Measurements from ENCODE around the gene PTPRN2. TPM values are rescaled to one million over a fixed set of nuclear protein-coding genes. Genes with fewer than 3 reads are reported as not detected.

The PTPRN2 gene
- total RNA-seq, 1 experiment from 2014 or later = 2.1 TPM

- Histone ChIP-seq H3K4me3 (replicated peaks in 1 of 2; ENCODE audit: low read depth in 1 of 2, low read length in 2 of 2) (no peak overlapping the region), H3K27me3 (ENCODE audit: insufficient read depth, low read length) (peaks cover 44% of the 10 kb centered on the region)
Observed at GRCh38 chr7:157700231-157701005, 887.2 kb downstream of the PTPRN2 start.

More at GRCh38 chr7:157700231-157701005, 887.2 kb downstream of the PTPRN2 start:
- CTCF ChIA-PET = no interaction called here
- no peaks in the 10 kb centered on the region for H3K79me2 ChIP-seq (ENCODE audit: insufficient read depth, low read length)
- DNase-seq (ENCODE audit: low read depth, low spot score) = no peak
- TF ChIP-seq, protein P1, sequence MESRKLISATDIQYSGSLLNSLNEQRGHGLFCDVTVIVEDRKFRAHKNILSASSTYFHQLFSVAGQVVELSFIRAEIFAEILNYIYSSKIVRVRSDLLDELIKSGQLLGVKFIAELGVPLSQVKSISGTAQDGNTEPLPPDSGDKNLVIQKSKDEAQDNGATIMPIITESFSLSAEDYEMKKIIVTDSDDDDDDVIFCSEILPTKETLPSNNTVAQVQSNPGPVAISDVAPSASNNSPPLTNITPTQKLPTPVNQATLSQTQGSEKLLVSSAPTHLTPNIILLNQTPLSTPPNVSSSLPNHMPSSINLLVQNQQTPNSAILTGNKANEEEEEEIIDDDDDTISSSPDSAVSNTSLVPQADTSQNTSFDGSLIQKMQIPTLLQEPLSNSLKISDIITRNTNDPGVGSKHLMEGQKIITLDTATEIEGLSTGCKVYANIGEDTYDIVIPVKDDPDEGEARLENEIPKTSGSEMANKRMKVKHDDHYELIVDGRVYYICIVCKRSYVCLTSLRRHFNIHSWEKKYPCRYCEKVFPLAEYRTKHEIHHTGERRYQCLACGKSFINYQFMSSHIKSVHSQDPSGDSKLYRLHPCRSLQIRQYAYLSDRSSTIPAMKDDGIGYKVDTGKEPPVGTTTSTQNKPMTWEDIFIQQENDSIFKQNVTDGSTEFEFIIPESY (IDR thresholded peaks at IDR 0.05; ENCODE audit: extremely low read depth, insufficient replicate concordance, low read length) = no peak
- TF ChIP-seq EZH2 (IDR thresholded peaks at IDR 0.05) (no peak), EZH2phosphoT487 (IDR thresholded peaks at IDR 0.05; ENCODE audit: borderline replicate concordance) (no peak), SIN3A (IDR thresholded peaks at IDR 0.05; ENCODE audit: low read depth) (no peak), POLR2A (IDR thresholded peaks at IDR 0.05; ENCODE audit: borderline replicate concordance, extremely low read depth, insufficient read depth, insufficient read length) (no peak), CEBPB (IDR thresholded peaks at IDR 0.05; ENCODE audit: low read depth) (no peak), ATF3 (IDR thresholded peaks at IDR 0.05) (no peak), ZFX (IDR thresholded peaks at IDR 0.05) (no peak), POLR2AphosphoS5 (IDR thresholded peaks at IDR 0.05; ENCODE audit: low read depth, low read length) (no peak), JUND (IDR thresholded peaks at IDR 0.05) (no peak)
- TF ChIP-seq, protein P2, sequence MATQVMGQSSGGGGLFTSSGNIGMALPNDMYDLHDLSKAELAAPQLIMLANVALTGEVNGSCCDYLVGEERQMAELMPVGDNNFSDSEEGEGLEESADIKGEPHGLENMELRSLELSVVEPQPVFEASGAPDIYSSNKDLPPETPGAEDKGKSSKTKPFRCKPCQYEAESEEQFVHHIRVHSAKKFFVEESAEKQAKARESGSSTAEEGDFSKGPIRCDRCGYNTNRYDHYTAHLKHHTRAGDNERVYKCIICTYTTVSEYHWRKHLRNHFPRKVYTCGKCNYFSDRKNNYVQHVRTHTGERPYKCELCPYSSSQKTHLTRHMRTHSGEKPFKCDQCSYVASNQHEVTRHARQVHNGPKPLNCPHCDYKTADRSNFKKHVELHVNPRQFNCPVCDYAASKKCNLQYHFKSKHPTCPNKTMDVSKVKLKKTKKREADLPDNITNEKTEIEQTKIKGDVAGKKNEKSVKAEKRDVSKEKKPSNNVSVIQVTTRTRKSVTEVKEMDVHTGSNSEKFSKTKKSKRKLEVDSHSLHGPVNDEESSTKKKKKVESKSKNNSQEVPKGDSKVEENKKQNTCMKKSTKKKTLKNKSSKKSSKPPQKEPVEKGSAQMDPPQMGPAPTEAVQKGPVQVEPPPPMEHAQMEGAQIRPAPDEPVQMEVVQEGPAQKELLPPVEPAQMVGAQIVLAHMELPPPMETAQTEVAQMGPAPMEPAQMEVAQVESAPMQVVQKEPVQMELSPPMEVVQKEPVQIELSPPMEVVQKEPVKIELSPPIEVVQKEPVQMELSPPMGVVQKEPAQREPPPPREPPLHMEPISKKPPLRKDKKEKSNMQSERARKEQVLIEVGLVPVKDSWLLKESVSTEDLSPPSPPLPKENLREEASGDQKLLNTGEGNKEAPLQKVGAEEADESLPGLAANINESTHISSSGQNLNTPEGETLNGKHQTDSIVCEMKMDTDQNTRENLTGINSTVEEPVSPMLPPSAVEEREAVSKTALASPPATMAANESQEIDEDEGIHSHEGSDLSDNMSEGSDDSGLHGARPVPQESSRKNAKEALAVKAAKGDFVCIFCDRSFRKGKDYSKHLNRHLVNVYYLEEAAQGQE (IDR thresholded peaks at IDR 0.05; ENCODE audit: low read depth) = no peak
- POLR2A ChIA-PET = no interaction called here
- no peaks in the 10 kb centered on the region for H4K20me1 ChIP-seq (ENCODE audit: insufficient read depth)
- intact Hi-C loops (cut with micrococcal nuclease) = no loop called here
- H3K36me3 ChIP-seq (ENCODE audit: control insufficient read depth in 1 of 2, insufficient read depth in 2 of 2, low read length in 2 of 2) = no peaks in the 10 kb centered on the region
- no peaks in the 10 kb centered on the region for H3K4me1 ChIP-seq (ENCODE audit: control insufficient read depth in 1 of 2, insufficient read depth in 2 of 2, low read length in 2 of 2)
- H3K9me3 ChIP-seq (ENCODE audit: control insufficient read depth in 1 of 2, insufficient read depth in 1 of 2, low read depth in 1 of 2, low read length in 2 of 2) = no peaks in the 10 kb centered on the region
- ATAC-seq = no peak
- RAD21 ChIA-PET (ENCODE audit: low non-redundant PET in 1 of 2, low total read pairs in 2 of 2, uncharacterized antibody in 2 of 2, unreplicated experiment in 2 of 2) = no interaction called here
- H3K27ac ChIP-seq (ENCODE audit: low read depth, low read length) = no peak overlapping the region
- BruUV-seq (replicated peaks) = no TSS peak
- H3K4me2 ChIP-seq (ENCODE audit: low read length) = no peak overlapping the region
- no peaks in the 10 kb centered on the region for H3K9me2 ChIP-seq (ENCODE audit: insufficient read depth)
- H3K9ac ChIP-seq (ENCODE audit: low read length) = no peak overlapping the region
- H2AFZ ChIP-seq (ENCODE audit: low read depth, low read length, poor library complexity, severe bottlenecking) = no peak overlapping the region
